PFSK-1 (cell line): Measurements from ENCODE around the gene TULP4.

Source experiments
- FOXP2 ChIP-seq: optimal IDR thresholded peaks from 2 replicates; pipeline ENCODE3; 2011; ENCODE audit warnings: borderline replicate concordance, control low read depth, inconsistent platforms; ENCODE audit not compliant: insufficient read depth; ENCODE audit errors: extremely low read length, extremely low read depth
- POLR2AphosphoS5 ChIP-seq: IDR thresholded peaks from 2 replicates; pipeline ENCODE4 v1.6.1; 2012; ENCODE audit warnings: low read depth, mild to moderate bottlenecking, control low read depth, low read length, moderate library complexity

DNA sequence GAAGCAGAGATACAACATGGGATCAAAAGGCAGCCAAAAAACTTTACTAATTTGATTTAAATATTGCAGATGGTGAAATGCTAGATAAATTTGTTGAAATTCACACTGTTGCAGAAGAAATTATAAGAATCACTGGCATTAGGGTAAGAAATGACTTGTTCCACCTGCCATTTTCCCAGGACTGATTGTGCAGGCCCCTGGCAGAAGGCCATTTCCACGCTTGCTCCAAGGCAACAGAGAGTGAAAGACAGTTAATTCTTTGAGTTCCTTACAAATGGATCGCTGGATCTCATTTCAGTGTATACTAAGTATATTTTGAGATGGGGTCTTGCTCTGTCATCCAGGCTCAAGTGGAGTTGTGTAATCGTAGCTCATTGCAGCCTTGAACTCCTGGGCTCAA lies 180.6 kb downstream of the TULP4 start:
- TF ChIP-seq FOXP2 (no peak), POLR2AphosphoS5 (no peak)
